NCI-H2171 treated with DMSO at 0.1 percent for 48 hours (cell line): ENCODE measurements around the gene PET117.
"Not testable (repeated sequence)": the region's sequence is repeated elsewhere in the genome, so short reads cannot be mapped to it uniquely, and the experiment has no call there.

Experiments
- DNase-seq: peaks from one replicate; lab custom pipeline; 2025; lab: John Stamatoyannopoulos, UW

Gene PET117, protein sequence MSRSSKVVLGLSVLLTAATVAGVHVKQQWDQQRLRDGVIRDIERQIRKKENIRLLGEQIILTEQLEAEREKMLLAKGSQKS

DNA sequence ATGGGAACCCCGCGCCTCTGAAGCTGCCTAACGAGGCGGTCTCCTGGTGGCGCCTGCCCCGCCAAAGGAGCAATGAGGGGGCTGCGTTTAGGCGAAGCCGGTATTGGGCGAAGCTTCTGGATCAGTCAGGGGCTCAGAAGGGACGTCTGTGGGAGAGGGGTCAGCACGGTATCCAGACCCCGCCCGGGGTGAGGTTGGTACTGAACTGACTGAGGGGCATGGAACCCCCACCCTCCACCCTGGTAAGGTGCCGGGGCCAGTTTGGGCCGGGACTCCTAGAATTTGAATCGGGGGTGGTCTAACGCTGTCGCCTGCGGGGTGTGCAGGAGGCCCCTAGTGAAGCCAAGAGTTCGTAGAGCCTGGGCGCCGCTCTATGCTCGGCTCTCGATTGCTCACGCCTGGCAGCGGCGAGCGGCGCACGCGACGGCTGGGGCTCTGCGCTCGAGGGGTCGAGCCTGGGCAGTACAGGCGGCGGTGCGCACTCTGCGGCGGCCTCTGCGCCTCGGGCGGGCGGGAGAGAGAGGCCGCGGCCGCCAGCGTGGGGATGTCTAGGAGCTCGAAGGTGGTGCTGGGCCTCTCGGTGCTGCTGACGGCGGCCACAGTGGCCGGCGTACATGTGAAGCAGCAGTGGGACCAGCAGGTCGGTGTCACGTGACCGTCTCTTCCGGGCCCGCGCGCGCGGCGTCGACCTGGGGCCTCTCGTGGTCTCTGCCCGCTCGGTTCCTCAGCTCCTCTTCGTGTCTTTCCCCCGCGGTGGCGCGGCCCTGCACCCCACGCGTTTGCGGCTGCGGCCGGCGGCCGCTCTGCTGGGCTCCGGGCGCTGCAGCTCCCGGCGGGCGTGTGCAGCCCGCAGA is at the start of gene PET117, which contains the start of gene KAT14:
Gene PET117 (plus strand): TSS at position 452 of the 854 bp plus-strand sequence. CDS start 93 bp downstream, at position 545.
Gene KAT14 (plus strand): TSS at position 452 of the 854 bp plus-strand sequence. CDS start 4,798 bp downstream, outside the sequence.
- DNase-seq, result peak; percentile 87

DNA sequence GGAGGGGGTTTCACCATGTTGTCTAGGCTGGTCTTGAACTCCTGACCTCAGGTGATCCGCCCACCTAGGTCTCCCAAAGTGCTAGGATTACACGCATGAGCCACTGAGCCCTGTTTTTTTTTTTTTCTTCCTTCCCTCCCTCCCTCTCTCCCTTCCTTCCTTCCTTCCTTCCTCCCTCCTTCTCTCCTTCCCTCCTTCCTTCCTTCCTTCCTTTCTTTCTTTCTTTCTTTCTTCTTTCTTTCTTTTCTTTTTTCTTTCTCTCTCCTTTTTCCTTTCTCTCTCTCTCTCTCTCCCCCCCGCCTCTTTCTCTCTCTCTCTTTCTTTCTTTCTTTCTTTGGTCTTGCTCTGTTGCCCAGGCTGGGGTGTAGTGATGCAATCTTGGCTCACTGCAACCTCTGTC is 49.4 kb upstream of the PET117 start:
- not testable (repeated sequence) for DNase-seq

DNA sequence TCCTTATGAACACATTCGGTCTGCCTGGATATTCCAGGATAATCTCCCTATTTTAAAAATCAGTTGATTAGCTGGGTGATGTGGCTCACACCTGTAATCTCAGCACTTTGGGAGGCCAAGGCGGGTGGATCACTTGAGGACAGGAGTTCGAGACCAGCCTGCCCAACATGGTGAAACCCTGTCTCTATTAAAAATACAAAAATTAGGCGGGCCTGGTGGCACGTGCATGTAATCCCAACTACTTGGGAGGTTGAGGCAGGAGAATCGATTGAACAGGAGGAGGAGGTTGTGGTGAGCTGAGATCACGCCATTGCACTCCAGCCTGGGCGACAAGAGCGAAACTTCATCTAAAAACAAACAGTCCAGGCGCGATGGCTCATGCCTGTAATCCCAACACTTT is 48.8 kb upstream of the PET117 start:
- DNase-seq, result not testable (repeated sequence)

DNA sequence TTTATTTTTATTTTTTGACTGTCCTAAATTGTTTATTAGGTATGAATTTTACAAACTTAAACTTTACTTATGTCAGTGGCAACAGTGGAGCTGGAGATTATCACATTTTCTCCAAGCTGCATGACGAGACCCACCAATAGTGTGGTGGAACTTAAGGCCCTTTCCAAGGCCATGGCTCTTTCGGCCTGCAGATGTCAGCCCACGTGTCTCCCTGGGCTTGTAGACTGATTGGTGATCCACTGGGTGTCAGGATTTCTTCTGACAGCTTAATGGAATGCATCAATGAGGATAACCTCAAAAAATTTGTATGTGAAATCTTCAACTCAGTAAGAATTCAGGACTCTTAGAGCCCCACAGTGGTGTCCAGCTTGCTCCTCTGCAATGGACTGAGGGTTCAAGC is 47.6 kb upstream of the PET117 start:
- no peak for DNase-seq

DNA sequence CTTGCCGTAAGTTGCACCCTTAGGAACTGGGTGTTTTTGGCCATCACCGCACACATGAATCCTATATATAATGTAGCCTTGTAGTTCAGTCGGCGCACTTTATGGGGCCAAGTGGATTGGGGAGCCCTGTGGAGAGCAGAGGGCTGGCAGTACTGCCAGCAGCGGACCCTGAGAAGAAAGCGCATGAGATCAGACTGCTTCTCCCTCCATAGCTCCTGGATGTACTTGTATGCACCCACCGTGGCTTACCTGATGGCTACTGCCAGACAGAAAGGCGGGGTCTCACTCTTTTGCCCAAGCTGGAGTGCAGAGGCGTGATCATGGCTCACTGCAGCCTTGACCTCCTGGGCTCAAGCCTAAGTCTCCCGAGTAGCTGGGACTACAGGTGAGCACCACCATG is 47.2 kb upstream of the PET117 start:
- DNase-seq, result no peak

DNA sequence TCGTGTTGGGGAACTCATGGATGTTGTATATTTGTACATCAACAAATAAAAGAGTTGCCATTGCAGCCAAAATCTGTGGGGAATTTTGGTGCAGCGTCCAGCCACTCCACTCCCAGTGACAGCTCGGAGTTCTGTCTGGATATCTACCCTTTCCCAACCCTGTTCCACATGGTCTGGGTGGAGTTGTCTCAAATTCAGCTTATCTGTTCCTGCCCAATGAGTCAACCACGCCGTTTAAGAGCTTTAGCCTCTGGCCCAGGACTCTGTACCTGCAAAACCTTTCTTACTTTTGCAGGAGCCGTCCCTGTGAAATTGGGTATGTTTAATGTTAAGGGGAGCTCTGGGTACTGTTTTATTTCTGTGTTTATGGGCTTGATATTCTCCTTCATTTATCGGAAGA is 46.0 kb upstream of the PET117 start:
- no peak for DNase-seq

DNA sequence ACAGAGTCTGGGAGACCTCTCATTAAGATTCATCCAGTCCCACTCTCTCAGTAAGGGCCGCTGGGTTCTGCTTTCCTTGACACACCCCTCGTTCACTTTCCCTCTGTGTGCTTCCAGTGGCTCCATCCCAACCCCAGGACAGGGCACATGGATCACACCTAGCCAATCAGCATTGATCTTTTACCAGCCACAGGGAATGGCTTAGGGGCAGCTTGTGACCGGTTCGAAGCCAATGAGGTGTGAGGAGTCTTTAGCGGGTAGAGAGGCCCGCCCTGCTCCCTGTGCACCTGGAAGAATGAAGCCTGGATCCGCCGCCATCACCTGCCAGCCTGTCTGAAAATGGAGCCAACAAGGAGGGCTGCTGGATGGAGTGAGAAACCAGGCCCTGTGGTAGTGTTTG is 44.8 kb upstream of the PET117 start:
- no peak for DNase-seq

DNA sequence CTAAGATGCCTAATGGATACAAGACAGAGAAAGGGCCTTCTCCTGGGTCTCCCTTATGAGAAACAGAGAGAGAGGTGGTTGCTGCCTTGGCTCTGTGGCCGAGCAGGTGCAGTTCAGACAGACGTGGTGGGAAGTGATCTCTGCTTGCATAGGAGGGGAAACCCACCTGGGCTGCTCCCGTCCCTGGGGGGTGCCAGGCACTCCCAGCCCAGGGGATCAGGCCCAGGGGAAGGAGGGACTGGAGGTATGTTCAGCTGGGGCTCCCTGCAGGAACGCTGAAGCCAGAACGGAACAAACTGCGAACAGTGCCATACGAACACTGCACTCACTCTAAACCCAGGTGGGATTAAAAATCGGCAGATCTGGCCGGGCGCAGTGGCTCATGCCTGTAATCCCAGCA is 44.3 kb upstream of the PET117 start:
- no peak for DNase-seq

DNA sequence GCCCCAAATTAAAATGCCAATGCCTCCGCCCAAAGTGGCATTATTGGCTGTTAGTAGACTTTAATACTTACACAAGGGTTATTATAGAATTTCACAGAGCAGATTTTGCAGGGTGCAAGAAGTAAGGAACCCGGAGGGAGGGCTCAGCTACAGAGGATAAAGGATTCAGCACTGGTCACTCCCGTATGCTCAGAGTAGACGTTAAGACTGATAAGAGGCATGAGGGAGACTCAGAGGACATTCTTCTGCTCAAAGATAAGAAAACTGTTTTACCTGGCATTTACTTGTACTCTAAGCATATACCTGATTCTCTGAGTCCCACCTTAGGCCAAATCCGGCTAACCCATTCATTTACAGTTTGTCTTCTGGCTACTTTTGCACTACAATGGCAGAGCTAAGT is 43.5 kb upstream of the PET117 start:
- DNase-seq, result no peak

DNA sequence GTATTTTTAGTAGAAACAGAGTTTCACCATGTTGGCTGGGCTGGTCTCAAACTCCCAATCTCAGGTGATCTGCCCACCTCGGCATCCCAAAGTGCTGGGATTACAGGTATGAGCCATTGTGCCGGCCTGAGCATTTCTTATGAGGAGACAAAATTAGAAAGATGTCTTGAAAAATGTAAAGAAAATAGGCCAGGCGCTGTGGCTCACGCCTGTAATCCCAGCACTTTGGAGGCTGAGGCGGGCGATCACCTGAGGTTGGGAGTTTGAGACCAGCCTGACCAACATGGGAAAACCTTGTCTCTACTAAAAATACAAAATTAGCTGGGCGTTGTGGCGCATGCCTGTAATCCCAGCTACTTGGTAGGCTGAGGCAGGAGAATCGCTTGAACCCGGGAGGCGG is 37.1 kb upstream of the PET117 start:
- DNase-seq, result not testable (repeated sequence)

DNA sequence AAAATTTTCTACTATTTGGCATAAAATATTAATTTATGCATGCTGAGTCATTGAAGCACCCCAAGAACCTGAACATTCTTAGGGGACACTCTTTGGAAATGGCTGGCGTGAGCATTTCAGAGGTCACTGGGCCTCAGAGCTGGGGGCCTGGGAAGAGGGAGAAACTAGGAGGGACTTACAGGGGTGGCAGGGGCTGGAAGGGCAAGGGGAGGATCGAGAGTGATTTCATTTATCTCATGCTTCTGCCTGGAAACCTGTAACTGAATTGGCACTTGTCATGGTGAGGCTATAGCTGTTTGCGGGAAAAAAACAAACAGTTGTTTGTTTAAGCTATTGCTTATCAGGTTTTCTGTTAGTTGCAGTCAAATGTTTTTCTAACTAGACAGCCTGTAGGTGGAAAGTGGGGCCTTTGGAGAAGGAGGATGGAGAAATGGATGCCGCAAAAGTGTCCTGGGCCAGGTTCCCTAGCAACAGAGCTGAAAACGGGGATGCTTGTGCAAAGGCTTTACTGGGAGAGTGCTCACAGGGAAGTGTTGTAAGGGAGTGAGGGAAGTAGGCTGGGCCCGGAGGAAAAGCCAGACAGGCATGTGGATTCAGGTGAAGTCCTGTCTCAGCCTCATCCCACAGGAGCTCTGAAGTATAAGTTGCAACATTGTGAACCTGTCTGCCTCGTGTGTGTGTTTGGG is 36.4 kb upstream of the PET117 start:
- DNase-seq, result no peak

DNA sequence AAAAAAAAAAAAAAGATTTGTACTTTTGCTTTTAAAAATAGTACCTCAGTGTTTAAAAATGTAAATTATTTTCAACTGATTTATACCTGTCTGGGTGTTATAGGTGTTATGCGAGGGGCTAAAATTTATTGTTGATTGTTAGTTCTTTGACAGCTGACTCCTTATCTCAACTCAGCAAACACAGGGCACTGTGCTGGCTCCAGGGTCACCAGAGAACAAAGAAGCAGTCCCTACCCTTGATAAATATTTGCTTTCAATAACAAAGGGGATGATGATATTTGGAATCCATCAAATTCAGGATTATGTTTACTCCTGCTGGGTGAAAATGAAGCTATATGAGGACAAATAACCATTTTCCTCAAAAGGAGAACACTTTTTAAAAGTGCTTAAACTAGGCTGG is 34.2 kb upstream of the PET117 start:
- no peak for DNase-seq

DNA sequence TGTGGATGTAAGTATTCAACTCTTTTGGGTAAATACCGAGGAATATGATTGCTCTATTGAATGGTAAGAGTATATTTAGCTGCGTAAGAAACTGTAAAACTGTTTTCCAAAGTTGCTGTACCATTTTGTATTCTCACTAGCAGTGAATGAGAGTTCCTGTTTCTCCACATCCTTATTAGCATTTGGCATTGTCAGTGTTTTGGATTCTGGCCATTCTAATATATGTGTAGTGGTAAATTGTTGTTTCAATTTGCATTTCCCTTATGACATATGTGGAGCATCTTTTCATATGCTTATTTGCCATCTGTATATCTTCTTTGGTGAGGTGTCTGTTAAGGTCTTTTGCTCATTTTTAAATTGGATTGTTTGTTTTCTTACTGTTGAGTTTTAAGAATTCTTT is 29.3 kb upstream of the PET117 start:
- DNase-seq, result no peak

DNA sequence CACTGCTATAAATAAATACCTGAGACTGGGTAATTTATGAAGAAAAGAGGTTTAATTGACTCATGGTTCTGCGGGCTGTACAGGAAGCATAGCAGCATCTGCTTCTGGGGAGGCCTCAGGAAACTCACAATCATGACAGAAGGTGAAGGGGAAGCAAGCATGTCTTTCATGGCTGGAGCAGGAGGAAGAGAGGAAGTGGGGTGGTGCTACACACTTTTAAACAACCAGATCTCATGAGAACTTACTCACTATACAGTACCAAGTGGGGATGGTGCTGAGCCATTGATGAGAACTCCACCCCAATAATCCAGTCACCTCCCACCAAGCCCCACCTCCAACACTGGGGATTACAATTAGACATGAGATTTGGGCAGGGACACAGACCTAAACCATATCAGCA is 9.1 kb upstream of the PET117 start:
- not testable (repeated sequence) for DNase-seq

DNA sequence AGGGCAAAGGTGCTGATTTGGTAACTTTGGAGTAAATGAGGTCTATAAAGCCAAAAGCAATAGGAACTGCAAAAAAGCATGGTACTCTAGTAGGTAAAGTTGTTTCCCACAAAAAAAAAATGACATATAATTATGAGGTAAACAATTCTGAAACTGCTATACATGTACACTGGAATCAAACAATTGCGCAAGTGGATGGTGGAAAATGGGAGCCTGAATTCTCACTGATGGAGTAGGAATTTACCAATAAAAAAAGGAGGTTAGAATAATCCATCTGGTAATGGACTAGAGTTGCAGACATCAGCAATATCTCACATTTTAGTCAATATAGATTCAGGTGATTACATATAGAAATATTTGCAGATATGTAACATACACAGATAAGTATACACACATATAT is 5.0 kb upstream of the PET117 start:
- DNase-seq, result no peak

DNA sequence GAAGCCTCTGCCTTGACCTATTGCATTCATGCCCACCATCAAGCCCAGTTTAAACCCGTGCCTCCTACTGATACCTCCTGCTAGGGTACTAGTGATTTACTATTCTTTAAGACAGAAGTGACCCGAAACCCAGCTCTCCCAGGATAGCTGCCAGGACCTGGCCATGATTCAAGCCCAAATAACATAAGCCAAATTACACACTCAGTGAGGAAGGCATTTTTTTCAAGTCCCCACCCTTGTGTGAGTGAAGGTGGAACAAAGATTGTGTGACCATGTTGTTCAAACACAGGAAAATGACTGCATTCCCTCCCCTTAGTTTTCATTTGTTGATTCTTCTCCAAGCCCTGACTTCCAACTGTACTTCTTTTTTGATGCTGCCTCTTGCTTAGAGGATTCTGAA is 3.7 kb upstream of the PET117 start:
- DNase-seq, result no peak

DNA sequence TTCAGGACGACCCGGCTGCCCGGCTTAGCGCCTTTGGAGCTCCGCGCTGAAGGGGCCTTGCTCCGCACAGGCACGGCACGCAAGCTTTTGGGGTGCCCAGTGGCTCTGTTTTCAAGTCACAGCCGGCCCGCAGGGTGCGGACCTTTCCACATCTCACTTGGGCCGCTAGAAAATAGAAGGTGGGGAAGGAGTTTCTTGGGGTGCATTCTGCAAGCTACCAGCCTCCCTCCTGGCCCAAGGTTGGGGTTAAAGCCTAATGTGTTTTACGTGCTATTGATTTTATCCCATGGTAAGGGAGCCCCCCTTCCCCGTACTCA is 561 bp downstream of the PET117 start:
- no peak for DNase-seq

DNA sequence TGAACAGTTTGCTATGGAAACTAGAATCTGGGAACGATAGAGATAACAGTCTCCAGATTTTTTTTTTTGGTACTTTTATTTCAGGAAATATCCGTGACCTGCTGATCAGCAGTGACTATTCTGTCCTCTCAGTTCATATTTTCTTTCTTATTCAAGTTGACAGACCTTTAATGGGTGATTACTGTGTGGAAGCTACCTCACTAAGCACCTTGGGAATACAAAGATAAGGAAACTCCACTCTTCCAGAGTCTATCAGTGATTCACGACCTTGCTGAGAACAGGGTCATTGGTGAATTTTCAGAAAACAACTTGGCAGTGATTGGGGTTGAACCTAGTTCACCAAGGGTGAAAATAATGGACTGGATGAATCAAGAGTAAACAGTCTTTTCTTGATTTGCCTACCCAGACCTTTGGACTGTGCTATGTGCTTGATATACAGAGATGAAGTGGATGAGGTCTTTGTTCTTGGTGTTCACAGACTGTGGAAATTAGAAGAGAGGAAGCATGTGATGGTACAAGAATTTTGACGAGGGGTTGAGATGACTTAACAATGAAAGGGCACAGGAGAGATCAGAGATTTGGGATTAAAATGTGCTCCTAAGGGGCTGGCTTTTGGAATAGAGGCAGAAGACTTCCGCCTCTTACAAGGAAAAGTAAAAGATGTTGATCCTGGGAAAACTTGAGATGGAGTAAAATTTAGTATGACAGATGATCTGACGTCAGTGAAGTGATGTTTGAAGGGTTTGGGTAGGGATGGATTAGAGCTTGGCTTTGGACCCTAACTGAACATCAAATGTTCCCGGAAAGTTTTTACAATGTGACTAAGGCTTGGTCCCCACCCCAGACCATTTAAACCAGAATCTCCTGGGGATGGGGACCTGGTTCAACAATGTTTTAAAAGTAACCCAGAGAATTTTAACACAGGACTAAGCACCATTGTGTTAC is 1.2 kb downstream of the PET117 start:
- no peak for DNase-seq

DNA sequence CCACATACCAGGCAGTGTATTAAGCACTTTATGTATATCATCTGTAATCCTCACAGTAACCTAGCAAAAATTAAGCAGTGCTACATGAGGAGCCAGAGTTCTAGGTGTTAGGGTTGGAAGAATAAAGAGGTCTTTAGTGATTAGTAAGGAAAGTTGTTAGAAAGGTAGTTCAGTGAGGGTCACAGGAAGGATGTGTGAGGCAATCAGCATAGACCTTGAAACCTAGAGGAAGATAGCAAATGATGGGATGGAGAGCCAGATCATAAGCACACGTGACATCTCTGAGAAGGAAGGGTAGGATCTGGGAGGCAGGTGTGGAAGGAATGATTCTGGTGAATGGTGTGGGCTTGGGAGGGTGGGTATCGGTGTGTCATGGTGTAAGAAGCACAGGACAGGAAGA is 2.2 kb downstream of the PET117 start:
- DNase-seq, result no peak

DNA sequence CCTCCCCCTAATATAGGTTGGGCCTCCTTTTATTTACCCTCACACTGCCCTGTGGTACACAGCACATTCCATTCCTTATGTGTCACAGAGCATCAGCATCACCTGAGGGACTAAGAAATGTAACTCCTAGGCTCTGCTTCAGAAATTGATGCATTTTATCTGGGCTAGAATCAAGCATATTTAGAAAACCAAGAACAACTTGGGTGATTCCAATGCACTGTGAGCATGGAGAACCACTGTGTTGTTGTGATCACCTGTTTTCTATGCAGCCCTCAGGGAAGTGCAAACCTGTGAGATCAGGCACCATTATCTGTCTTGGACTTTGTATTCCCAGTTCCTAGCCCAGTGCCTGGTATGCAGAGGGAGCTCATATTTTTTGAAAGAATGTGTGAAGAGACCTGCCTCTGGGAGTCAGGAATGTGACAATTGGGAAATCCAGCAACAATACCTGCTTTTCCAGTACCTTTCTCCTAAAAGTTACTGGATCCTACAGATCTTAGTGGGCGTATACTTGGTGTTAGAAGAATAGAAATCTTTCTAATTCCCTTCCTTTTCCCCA is 7.0 kb downstream of the PET117 start:
- DNase-seq, result no peak

DNA sequence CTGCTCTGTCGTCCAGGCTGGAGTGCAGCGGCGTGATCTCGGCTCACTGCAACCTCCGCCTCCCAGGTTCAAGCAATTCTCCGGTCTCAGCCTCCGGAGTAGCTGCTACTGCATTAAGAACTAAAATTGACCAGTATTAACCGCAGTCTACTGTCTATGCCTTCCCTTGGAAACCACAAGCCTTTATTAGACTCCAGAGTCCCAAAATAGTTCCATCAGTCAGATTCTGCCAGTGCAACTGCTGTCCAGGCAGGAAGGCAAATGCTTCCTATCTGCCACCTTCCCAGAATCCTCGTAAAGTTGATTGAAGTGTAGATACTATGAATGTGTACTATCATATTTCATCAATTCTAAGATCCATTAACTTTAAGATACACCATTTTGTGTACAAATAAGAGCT is 16.7 kb downstream of the PET117 start:
- no peak for DNase-seq

DNA sequence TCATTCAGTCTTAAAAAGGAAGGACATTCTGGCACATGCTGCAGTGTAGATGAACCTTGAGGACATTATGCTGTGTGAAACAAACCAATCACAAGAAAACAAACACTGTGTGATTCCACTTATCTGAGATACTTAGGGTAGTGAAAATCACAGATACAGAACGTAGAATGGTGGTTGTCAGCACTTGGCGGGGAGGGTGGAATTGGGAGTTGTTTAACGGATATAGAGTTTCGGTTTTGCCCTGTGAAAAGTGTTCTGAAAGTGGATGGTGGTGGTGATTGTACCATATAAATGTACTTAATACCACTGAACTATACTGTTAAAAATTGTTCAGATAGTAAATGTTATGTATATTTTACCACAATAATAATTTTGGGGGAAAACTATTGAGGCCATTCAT is 18.4 kb downstream of the PET117 start:
- no peak for DNase-seq
